COR-L47 (cell line): ENCODE results near the gene FBXL22.
A peak's percentile ranks its signal among the peaks of the same experiment; 100 is the strongest.

ENCODE experiments used
- DNase-seq: peaks from one replicate; lab custom pipeline; 2025; lab: John Stamatoyannopoulos, UW

The FBXL22 gene

DNA sequence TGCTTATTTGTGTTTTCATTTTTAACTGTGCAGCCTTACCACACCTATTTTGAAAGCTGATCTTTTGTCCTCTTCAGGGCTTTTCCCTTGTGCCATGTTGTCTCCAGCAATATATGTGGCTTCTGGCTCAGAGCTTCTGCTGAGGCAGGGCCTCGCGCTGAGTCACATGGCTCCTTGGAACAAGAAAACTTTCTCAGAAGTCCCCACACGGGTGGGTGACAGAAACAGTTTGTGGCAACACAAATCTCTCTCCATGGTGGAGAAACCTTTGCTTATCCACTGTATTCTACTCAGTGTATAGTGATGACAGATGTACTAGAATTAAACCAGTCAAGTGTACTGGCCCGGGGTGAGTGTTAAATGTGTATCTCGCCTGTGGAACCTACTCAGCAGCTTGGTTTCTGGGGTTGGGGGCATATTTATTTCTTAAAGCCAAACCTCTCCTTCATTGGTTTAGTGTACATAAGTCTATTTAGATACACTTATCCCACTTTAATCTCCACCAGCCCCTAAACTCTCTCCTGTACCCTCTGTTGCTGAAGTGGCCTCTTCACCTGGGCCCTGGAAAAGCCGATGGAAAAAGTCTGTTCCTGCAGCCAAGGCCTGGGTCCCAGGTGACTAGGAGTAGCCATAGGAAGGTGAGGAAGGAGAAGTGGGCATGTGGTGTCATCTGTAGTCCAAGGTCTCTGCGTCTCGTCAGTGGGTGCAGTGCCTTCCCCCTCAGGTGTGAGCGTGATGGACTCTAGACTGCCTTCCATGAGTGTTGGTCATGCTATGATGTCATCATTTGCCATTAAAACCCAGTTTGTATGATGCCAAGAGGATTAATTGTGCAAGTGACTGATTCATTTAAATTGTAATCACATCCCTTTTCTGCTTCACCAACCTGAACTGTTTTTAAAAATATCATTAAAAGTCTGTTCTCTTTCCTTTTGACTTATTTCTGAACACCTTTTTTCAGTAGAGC lies 3.2 kb upstream of the FBXL22 start:
- DNase-seq, result no peak

DNA sequence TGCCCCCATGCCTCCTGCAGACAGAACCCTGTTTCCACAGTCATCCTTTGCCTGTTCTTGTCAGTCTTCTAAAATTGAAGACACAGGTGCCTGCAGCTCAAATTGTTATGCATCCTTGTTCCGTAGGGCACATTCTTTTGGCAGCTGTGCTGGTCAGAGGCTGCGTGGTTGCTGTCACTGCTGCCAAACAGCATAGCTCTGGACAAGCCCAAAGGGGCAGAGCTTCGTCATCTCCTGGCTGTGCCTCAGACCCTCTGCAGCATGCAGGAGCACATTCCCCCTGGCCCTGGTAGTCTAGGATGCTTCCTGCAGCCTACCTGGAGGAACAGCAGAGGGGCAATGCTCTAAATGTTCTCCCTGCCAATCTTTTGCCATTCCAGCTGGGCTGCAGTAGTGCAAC lies 2.1 kb upstream of the FBXL22 start:
- DNase-seq, result no peak

- no peak for DNase-seq
Measured at GRCh38 chr15:63595688-63596087, 1.5 kb upstream of the FBXL22 start.

- DNase-seq, result no peak
Measured at GRCh38 chr15:63596676-63597037, 530 bp upstream of the FBXL22 start.

- no peak for DNase-seq
Measured at GRCh38 chr15:63597821-63598220, 634 bp downstream of the FBXL22 start.

DNA sequence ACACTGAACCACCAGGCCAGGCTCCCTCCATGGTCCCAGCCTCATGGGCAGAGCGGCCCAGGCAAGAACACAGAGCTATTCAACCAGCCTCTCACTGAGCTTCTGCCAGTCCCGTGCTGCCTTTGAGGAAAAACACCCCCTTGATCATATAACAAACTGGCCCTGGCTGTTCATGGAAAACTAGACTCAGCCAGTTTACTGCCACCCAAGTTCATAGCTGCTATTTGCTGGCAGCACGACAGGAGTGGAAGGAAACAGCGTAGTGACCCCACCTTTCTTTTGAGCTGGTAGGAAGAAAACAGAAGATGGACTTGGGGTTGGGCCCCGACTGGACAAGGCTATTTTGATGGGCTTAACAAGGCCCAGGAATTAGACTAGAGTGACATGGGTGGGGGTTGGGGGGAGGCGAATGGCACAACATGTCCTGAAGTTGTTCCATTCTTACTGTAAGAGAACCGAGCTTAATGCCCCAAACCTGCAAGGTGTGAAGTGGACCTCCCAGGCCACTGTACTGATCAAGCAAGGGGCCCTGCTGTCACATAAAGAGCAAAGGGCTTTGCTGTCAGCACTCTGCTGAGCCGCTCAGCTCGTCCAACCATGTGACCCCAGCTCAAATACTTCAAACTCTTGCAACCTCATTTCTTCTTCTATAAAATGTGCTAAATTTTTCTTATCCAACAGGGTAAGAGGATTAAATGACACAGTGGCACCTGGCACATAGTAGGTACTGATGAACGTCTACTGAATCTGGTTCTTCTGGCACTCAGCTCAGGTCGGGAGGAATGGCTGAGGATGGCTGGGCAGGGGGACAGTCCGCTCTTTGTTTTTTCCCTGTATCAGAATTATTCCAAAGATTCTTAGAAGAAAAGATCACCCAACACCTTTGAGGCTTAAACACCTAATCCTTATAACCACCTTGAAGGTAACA lies 1.6 kb downstream of the FBXL22 start:
- DNase-seq, result no peak

DNA sequence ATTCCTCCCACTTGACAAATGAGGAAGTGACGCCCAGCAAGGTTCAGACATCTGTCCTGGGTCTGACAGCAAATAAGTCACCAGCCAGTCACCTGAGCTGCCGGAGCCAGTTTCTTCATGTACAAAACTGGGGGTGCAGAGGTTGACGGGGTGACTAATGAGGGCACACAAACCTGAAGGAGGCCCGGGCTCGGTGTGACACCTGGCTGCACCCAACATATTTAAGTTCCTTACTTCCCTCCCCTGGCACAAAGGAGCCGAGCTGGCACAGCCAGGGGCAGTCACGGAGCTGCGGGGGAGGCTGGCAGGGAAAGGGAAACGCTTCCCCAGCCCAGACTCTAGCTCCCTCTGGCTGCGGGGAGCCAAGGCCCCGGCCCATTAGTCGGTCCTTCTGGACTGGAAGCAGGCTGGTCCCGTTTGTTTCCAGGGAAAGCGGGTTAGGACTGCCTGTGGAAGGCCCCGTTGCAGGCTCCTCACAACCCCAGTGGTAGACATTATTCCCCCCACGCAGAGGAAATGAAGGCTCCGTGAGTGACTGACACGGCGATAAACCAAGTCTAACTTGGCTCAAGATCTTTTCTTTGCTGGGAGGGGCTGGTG lies 2.3 kb downstream of the FBXL22 start:
- peak; percentile 66 for DNase-seq

DNA sequence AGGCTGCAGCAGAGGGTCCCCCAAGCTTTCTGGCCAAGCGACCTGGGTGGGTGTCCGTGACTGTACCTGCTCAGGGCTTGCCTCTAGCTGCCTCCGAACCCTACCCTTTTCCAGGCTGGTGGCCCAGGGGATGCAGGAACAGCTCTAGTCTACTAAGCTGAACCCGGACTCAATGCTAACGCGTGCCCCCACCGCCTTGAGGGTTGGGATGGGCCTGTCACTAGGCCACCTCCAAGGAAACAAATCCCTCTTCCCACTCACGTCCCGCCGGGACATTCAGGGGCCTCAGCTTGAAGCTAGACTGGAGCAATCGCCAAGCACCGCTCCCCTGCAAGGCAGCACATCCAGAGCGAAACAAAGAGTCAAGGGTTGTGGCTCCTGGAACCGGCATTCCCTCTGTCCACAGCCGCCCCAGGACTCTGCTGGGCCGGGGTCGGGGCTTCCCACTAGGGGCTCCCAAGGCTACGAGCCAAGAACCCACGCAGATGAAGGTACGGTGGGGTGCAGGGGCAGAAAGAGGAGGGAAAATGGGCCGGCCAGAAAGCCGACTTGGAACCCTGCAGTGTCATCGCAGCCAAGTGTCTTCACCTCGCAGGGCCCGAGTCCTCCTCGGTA lies 2.9 kb downstream of the FBXL22 start:
- peak; percentile 40 for DNase-seq

DNA sequence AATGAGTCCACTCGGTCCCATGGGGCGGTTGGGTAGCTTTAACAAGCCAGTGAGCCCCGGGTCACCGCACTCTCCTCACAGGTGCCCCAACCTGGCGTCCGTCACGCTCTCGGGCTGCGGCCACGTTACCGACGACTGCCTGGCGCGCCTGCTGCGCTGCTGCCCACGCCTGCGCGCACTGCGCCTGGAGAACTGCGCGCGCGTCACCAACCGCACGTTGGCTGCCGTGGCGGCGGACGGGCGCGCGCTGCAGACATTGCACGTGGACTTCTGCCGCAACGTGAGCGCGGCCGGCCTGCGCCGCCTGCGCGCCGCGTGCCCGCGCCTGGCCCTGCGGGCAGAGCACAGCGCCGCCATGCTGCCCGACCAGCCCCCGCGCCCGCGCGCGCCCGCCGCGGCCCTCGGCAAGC lies 3.4 kb downstream of the FBXL22 start:
- DNase-seq, result peak; percentile 96

DNA sequence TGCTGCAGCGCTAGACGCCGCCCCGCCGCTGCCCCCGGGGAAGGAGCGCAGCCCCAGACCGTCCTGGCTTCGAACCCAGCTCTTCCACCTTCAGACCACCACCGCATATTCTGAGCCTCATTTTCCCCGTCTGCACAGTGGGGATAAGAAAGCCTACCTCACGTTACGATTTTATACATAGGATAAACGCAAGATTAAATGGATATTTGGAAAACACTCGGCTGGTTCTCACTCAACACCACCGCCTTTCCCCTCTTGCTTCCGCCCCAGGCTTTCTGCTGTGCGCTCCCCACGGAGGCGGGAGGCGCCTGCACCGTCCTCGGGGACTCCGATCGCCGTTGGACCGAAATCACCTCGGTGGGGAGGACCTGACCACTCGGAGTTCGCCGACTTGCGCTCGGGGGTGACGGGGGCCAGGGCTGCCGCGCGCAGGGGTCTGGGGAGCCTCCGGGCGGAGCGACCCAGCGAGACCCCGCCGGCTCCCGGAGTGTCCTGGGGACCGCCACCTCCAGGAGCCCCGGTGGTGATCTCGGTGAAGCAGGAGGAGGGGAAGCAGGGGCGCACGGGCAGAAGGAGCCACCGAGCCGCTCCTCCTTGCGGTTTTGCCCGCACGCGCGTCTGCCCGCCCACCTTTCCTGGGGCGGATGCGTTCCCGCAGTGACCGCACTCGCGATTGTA lies 4.0 kb downstream of the FBXL22 start:
- peak; percentile 11 for DNase-seq

- peak; percentile 65 for DNase-seq
Measured at GRCh38 chr15:63601704-63602185, 4.6 kb downstream of the FBXL22 start.

- no peak for DNase-seq
Measured at GRCh38 chr15:63602595-63602994, 5.4 kb downstream of the FBXL22 start.

DNA sequence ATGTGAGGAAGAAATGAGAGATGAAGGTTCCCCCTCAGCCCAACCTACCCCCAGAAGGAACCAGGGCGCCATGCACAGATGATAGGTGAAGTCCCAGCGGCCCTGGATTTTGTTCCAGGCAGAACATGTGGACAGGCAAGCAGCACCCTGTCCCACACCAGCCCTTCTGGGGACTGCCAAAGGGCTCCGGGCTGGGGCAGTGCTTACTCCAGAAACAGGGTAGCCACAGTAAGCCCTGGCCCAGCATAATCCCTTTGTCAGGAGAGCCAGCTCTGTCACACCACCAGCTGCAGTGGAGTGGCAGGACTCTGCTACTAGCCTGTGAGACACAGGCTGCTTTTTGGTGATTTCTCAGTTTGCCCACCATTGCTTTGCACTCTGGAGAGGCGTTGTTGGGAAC lies 6.3 kb downstream of the FBXL22 start:
- no peak for DNase-seq

DNA sequence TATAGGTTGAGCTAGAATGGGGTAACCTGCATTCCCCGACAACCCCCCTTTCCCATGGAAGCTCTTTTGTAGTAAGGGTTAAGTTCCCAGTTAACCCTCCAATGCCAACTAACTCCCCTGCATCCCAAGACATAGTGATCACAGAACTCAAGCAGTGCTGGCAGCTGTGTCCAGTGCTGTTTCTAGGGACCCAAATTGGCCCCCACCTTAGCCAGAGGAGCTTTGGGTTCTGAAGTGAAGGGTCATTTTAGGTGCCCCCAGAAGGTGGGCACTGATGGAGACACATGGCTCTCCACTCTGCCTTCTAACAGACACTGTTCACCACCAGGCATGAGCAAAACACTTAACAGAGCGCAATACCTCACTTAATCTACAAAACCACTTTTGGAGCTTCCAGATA lies 7.1 kb downstream of the FBXL22 start:
- no peak for DNase-seq

- DNase-seq, result no peak
Measured at GRCh38 chr15:63605036-63605435, 7.8 kb downstream of the FBXL22 start.

DNA sequence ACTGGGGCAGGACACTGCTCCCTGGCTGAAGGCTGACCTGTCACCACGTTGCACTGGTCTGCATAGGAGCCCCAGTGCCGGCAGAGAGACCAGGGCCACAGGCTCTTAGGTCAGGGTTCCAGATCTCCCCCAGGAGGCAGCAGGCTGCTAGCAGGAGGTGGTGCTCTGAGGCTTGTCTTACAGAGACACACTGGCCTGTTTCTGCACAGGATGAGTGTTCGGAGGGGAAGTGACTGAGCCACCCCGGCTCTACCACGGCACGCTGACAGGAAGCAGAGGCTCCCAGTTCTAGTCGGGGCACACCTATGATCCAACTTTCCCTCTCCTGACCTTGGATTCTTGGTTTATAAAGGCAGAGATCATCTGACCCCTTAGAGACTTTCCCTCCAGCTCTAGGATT lies 8.6 kb downstream of the FBXL22 start:
- DNase-seq, result no peak

GRCh38 chr15:63606308-63606707 lies 9.1 kb downstream of the FBXL22 start:
- DNase-seq, result no peak

- no peak for DNase-seq
Measured at GRCh38 chr15:63608989-63609388, 11.8 kb downstream of the FBXL22 start.

DNA sequence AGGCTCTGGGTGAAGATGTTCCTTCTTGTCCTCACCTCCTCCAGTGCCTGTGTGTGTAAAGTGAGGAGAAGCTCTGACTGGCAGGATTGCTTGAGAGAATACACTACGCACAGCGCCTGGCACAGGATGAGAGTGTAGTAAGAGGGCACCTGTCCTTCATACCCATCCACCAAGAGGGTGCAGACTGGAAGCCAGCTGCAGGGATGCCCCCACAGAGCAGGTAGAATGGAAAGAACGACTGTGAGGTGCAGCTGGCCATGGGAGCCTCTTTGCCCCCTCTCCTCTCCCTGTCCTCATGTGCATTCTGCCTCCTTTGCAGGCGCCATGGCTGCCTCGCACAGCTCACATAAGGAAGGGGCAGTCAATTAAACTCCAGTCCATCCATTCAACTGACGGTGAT lies 12.3 kb downstream of the FBXL22 start:
- DNase-seq, result no peak

DNA sequence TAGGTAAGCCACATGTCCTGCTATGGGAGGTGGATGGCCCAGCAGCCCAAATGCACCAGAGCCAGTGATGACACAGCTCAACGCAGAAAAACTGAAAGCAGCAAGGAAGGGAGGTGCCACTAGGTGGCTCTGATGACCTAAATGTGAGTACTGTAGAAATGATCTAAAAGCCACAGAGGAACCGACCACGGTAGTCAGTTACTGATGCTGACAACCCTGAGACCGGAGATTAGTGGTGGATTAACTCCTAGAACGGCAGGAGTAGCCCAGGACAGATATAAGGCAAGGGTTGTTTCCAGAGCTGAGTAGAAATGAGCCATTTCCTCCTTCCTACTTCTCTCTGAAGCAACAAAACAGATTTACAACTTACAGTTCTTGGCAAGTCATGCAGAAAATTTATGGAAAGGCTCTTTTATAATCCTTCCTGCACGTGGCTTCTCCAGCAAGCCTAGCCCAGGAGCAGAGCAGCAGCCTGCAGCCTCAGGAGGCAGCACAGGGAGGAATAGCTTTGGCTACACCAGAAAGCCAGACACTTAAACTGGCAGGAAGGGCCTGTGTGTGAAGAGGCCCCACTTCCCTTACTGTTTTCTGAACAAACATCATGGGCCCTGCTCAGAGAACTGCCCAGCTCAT lies 13.1 kb downstream of the FBXL22 start:
- DNase-seq, result peak; percentile 74

GRCh38 chr15:63611177-63611576 lies 14.0 kb downstream of the FBXL22 start:
- DNase-seq, result no peak
